NCI-H748 treated with DMSO at 0.1 percent for 48 hours (cell line): ENCODE measurements around the gene SLFN12L.
A peak's percentile ranks its signal among the peaks of the same experiment; 100 is the strongest.
"Not testable (repeated sequence)": the region's sequence is repeated elsewhere in the genome, so short reads cannot be mapped to it uniquely, and the experiment has no call there.

Experiments
- DNase-seq: peaks from one replicate; lab custom pipeline; 2025; lab: John Stamatoyannopoulos, UW

The SLFN12L gene

DNA sequence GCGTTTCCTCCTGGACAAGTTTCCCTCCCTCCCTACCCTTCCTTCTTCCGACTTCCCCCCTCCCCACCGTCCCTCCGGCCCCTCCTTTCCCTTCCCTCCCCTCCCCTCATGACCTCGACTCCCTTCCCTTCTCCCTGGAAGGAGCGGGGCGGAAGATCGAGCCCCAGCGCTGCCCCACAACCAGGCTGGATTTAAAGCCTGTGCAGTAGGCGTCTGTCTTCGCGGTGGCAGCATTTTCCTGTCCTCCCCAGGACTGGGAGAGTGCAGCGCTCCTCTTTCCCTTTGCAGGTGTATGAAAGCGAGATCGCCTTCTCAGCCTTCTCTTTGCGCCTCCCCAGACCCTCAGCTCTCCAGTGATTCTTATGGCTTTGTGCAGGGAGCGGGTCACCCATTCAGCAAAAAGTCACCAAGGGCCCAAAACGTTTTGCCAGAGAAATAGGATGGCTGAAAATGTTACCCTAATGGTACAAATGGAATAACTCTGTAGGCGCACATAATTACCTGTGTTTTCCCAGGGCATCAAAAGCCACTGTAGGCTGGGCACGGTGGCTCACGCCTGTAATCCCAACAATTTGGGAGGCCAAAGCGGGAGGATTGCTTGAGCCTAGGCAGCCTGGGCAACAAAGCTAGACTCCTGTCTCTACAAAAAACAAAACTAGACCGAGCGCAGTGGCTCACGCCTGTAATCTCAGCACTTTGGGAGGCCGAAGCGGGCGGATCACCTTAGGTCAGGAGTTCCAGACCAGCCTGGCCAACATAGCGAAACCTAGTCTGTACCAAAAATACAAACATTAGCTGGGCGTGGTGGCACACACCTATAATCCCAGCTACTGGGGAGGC is 40.8 kb downstream of the SLFN12L start:
- no peak for DNase-seq

DNA sequence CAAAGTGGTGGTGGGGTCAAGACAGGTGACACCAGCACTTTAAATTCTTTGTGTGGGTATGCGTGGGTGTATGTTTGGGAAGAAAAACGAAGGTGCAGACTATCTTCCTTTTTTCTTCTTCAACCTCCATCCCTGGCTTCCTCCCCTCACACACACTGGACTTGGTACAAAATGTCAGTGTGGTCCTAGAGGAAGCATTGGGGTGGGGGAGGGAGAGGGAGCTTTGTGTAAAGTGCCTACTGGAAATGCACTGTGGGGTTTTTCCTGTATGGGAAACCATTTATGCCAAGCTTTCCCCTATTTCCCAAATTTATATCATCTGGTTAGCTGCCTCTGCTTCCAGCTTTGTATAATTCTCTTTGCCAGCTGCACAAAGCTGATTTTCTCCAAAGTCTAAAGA is 44.4 kb downstream of the SLFN12L start:
- DNase-seq, result no peak

DNA sequence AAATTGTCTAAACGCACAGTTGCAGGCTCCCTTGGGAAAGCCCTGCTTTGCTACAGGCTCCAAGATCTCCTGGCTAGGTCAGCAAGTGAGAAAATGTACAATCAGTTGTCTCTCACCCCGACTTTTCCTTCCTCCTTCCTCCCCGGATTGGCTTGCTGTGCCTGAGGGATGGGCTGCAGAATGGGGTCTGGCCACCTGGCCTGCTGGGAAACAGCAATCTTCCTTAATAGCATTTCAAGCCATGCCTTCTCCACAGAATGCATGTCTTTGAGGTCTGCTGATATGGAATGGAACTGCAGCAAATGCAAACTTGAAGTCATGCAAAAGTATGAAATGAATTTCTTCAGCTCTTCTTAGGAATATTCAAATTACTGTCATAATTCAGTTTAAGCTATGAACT is 46.1 kb downstream of the SLFN12L start:
- no peak for DNase-seq

DNA sequence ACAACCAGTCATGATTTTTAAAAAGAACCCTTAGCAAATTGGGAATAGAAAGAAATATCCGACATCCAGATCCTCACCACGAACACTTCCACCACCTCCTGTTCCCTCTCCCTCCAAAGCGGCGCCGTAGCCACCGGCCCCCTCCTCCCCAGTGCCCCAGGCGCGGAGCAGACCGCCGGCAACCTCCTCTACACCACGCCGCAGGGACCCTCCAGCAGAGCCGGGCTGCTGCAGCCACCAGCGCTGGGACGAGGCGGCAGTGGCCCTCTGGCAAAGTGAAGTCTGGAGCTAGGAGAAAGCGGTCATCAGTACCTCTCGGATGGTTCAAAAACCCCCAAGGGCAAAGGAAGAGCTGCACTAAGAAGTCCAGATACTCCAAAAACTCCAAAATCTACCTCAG is 47.5 kb downstream of the SLFN12L start:
- DNase-seq, result no peak

- DNase-seq, result no peak
Measured at GRCh38 chr17:35488991-35489390, 48.5 kb downstream of the SLFN12L start.

DNA sequence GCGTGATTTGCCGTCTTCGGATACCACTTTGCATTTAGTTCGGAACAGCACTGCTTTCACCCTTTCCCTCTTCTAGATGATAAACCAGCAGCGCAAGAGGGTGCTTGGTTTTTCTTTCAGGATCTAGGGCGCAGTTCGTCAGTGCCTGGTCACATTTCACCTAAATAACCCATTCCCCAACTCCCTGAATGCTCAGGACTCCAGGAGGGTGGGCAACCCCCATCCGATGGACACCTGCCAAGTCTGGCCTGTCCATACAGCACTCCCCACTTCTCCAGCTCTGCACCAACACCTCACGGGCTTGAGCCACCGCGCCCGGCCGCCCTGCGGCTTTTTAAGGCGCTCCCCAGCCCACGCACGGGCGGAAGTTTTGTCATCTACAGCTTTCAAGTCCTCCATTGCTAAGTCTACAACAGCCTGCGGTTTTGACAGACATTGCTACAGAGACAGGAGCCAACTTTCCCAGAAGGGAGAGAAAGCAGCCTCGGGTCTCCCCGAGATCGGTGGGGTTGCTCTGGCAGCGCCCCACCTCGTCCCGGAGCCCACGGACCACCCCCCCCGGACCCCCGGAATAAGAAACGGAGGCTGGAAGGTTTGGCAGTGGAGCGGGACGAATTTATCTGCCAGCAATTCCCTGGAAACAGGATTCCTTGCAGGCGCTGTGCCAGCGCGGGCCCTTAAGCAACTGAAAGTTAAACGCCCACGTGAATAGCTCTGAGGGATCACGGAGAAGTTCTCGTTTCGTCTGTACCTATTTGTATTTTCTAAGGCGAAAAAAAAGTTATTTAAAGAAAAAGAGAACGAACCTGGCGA is 50.4 kb downstream of the SLFN12L start:
- no peak for DNase-seq

- DNase-seq, result no peak
Measured at GRCh38 chr17:35479271-35479670, 58.2 kb downstream of the SLFN12L start.

DNA sequence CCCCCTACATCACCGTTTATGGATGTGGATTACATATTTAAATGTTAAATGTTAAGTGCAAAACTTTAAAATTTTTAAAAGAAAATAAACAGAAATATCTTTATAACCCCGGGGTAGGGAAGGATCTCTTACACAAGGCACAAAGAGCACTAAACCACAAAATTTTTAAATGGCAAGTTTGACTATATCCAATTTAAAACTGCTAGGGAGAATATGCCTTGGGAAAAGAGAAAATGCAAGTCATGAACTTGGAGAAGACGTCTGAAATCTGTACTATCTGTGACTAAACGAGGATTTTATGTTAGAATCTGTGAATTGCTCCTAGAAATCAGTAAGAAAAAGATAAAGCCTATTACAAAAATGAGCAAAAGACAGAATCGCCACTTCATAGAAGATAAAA is 60.2 kb downstream of the SLFN12L start:
- DNase-seq, result no peak

- no peak for DNase-seq
Measured at GRCh38 chr17:35476283-35476820, 61.1 kb downstream of the SLFN12L start.

DNA sequence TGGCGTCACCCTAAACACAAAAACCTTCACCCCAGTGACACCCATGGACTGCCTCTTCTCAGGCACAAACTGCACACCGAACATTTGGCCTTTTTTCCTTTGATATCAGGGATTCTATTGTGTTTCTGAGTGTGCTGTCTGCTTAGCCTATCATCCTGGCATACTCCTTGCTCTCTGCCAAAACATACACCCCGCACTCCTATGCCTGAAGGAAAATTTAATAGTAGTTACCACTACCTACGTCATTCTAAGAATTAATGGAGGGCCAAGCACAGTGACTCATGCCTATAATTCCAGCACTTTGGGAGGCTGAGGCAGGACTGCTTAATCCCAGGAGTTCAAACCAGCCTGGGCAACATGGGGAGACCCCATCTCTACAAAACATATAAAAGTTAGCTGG is 69.0 kb downstream of the SLFN12L start:
- DNase-seq, result no peak

GRCh38 chr17:35467824-35468223 is 69.7 kb downstream of the SLFN12L start:
- no peak for DNase-seq

DNA sequence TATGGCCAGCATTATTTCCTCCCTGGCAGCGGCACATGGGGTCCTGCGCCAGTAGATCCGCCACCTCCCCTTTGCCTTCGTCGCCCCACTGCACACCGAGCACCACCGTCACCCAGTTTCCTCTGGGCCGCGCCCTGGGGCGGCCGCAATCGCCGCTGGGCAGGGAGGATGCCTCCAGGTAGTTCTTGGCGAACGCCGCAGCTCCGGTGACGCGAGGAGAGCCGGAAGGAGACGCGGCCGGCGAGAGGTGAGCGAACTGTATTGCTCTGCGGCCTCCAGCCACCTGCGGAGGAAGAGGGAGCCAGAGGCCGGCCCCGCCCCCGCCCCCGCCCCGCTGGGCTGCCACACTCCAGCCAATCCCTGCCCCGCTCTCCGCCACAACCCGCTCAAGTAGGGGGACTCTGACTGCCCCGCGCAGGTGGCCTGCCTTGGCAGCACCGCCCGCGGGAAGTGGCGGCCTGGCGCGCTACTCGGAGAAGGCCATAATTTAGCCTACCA is 77.1 kb downstream of the SLFN12L start:
- no peak for DNase-seq

DNA sequence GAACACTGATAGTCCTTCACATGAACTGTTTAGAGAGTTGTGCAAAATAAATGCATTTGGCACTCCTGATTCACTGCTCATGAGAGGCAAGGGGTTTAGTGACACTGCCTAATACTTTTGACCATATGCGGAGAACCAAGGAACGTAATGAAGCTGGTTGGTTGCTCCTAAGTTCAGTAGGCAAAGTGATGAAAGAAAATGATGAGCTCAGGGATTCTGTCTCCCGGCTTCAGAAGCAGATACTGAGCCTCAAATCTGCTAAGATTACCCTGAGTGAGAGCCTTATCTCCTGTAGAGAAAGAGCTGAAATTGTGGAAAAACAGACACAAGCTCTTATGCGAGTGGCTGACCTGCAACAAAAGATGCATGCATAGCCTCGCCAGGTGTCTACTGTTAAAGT is 83.4 kb downstream of the SLFN12L start:
- not testable (repeated sequence) for DNase-seq

DNA sequence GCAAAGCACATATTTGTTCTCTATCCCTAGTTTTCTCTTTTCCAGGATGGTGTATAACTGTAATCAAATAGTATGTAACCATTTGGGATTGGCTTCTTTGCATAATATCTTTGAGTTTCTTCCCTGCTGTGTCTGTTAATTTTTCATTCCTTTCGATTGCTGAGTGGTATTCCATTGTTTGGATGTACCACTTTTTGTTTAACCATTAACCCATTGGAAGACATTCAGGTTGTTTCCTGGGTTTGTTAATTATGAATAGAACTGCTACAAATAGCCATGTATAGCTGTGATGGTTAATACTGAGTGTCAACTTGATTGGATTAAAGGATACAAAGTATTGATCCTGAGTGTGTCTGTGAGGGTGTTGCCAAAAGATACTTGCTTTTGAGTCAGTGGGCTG is 84.3 kb downstream of the SLFN12L start:
- DNase-seq, result no peak

GRCh38 chr17:35449371-35449931 is 88.0 kb downstream of the SLFN12L start:
- no peak for DNase-seq

DNA sequence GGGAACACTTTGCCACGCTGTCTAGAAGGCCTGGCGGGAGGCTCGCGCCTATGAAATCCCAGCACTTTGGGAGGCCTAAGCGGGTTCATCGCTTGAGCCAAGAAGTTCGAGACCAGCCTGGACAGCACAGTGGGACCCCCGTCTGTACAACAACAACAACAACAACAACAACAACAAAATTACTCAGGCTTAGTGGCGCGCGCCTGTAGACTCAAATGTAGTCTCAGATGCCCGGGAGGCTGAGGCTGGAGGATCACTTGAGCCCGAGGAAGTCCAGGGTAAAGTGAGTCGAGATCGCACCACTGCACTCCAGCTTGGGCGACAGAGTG is 88.6 kb downstream of the SLFN12L start:
- no peak for DNase-seq

GRCh38 chr17:35448214-35448898 is 89.1 kb downstream of the SLFN12L start, which contains the start of gene SLFN13:
TSS of gene SLFN13 (minus strand) at chr17:35448766. CDS start at chr17:35445680, 3,086 bp downstream.
- DNase-seq, result peak; percentile 71

DNA sequence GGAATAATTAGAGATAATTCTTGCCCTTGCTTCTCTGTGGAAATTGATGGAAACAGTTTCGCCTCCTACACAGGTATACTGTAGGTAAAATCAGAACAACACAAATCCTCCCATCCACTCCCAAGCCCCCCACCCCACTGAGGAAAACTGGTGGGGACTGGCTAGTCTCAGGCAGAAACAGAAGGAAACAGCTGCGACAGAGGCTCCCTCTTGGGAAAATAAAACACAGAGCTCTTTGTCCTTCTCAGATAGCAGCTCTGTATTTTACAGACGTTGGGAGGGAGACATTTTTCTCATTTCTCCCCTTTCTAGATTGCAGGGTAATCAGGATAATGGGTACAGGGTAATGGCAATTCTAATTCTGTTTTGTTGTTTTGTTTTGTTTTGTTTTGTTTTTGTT is 90.0 kb downstream of the SLFN12L start:
- DNase-seq, result no peak

DNA sequence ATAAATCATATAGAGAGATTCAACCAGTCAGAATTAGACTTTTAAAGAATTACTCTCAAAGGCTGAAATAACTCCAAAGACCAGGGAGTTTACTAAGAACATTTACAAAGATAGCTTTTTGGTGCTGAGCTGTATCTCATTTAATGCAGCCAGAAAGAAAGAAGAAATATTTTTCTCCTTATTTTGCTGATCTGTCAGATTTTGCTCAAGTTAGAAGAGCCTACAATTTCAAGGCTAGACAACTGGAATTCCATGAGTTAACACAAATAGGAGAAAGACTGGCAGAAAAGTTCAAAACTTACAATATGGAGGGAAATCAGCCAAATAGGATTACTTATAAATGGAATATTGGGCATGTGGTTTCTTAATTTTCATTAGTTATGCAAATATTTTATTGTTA is 99.0 kb downstream of the SLFN12L start:
- no peak for DNase-seq

- no peak for DNase-seq
Measured at GRCh38 chr17:35433075-35433894, 104.2 kb downstream of the SLFN12L start.
